Measurements from ENCODE around the gene ADARB2. TPM values are rescaled to one million over a fixed set of nuclear protein-coding genes. Genes with fewer than 3 reads are reported as not detected.

The ADARB2 gene
- total and polyA plus RNA-seq, 2 donors (not counting 1 experiment from before 2014, with no cell fraction given), result not detected

GRCh38 chr10:1732564-1732996 is 4.7 kb downstream of the ADARB2 start:
- no peaks in the 10 kb centered on the region for H4K20me1 ChIP-seq (ENCODE audit: control insufficient read depth, extremely low read depth, insufficient read depth, low read length)
- no peak overlapping the region for H3K27ac ChIP-seq (ENCODE audit: insufficient read depth, low read length)
- no peaks in the 10 kb centered on the region for H3K79me2 ChIP-seq (ENCODE audit: control insufficient read depth, insufficient read depth, low read length)
- H3K36me3 ChIP-seq (ENCODE audit: control insufficient read depth, insufficient read depth, low read length), result no peaks in the 10 kb centered on the region
- H3K4me1 ChIP-seq (ENCODE audit: control insufficient read depth, extremely low read depth, insufficient read depth, low read length), result no peaks in the 10 kb centered on the region
- no peak overlapping the region for H2AFZ ChIP-seq (ENCODE audit: low read length)
- no peaks in the 10 kb centered on the region for H3K9me3 ChIP-seq (ENCODE audit: control insufficient read depth, insufficient read depth, low read depth, low read length)
- H3K9ac ChIP-seq (ENCODE audit: insufficient read depth, low read length), result no peak overlapping the region
- TF ChIP-seq CTCF (conservative IDR thresholded peaks at IDR 0.05 in 1 of 2, IDR thresholded peaks at IDR 0.05 in 1 of 2; ENCODE audit: low read depth in 1 of 2, low read length in 2 of 2), result no peak
- no peak for TF ChIP-seq EZH2 (IDR thresholded peaks at IDR 0.05; ENCODE audit: low read length, missing control alignments)
- H3K27me3 ChIP-seq (ENCODE audit: control insufficient read depth, insufficient read depth, low read length), result no peaks in the 10 kb centered on the region
- DNase-seq (ENCODE audit: low read depth in 2 of 2), result no peak
- H3K4me2 ChIP-seq (ENCODE audit: extremely low read depth, insufficient read depth, low read length), result no peak overlapping the region
- H3K4me3 ChIP-seq (replicated peaks in 1 of 4; ENCODE audit: control extremely low read depth in 1 of 4, insufficient read depth in 1 of 4, low read depth in 3 of 4, low read length in 4 of 4), result no peak overlapping the region

- H3K4me3 ChIP-seq (replicated peaks in 1 of 4; ENCODE audit: control extremely low read depth in 1 of 4, insufficient read depth in 1 of 4, low read depth in 3 of 4, low read length in 4 of 4), result no peak overlapping the region
- no peak overlapping the region for H3K27ac ChIP-seq (ENCODE audit: insufficient read depth, low read length)
- no peak overlapping the region for H3K4me2 ChIP-seq (ENCODE audit: extremely low read depth, insufficient read depth, low read length)
- no peaks in the 10 kb centered on the region for H3K36me3 ChIP-seq (ENCODE audit: control insufficient read depth, insufficient read depth, low read length)
- no peaks in the 10 kb centered on the region for H3K27me3 ChIP-seq (ENCODE audit: control insufficient read depth, insufficient read depth, low read length)
- no peaks in the 10 kb centered on the region for H3K4me1 ChIP-seq (ENCODE audit: control insufficient read depth, extremely low read depth, insufficient read depth, low read length)
- H2AFZ ChIP-seq (ENCODE audit: low read length), result no peak overlapping the region
- no peaks in the 10 kb centered on the region for H3K79me2 ChIP-seq (ENCODE audit: control insufficient read depth, insufficient read depth, low read length)
- TF ChIP-seq CTCF (conservative IDR thresholded peaks at IDR 0.05 in 1 of 2, IDR thresholded peaks at IDR 0.05 in 1 of 2; ENCODE audit: low read depth in 1 of 2, low read length in 2 of 2) (no peak), EZH2 (IDR thresholded peaks at IDR 0.05; ENCODE audit: low read length, missing control alignments) (no peak)
- no peak overlapping the region for H3K9ac ChIP-seq (ENCODE audit: insufficient read depth, low read length)
- no peaks in the 10 kb centered on the region for H4K20me1 ChIP-seq (ENCODE audit: control insufficient read depth, extremely low read depth, insufficient read depth, low read length)
- no peaks in the 10 kb centered on the region for H3K9me3 ChIP-seq (ENCODE audit: control insufficient read depth, insufficient read depth, low read depth, low read length)
- DNase-seq (ENCODE audit: low read depth in 2 of 2), result no peak
Observed at GRCh38 chr10:1731592-1731991, 5.7 kb downstream of the ADARB2 start.

GRCh38 chr10:1729751-1730150 is 7.6 kb downstream of the ADARB2 start:
- Histone ChIP-seq H3K9me3 (ENCODE audit: control insufficient read depth, insufficient read depth, low read depth, low read length) (no peaks in the 10 kb centered on the region), H3K4me1 (ENCODE audit: control insufficient read depth, extremely low read depth, insufficient read depth, low read length) (no peaks in the 10 kb centered on the region), H3K4me2 (ENCODE audit: extremely low read depth, insufficient read depth, low read length) (no peak overlapping the region), H3K9ac (ENCODE audit: insufficient read depth, low read length) (no peak overlapping the region), H3K36me3 (ENCODE audit: control insufficient read depth, insufficient read depth, low read length) (no peaks in the 10 kb centered on the region), H3K79me2 (ENCODE audit: control insufficient read depth, insufficient read depth, low read length) (no peaks in the 10 kb centered on the region), H4K20me1 (ENCODE audit: control insufficient read depth, extremely low read depth, insufficient read depth, low read length) (no peaks in the 10 kb centered on the region), H2AFZ (ENCODE audit: low read length) (no peak overlapping the region), H3K4me3 (replicated peaks in 1 of 4; ENCODE audit: control extremely low read depth in 1 of 4, insufficient read depth in 1 of 4, low read depth in 3 of 4, low read length in 4 of 4) (no peak overlapping the region), H3K27ac (ENCODE audit: insufficient read depth, low read length) (no peak overlapping the region), H3K27me3 (ENCODE audit: control insufficient read depth, insufficient read depth, low read length) (no peaks in the 10 kb centered on the region)
- TF ChIP-seq CTCF (conservative IDR thresholded peaks at IDR 0.05 in 1 of 2, IDR thresholded peaks at IDR 0.05 in 1 of 2; ENCODE audit: low read depth in 1 of 2, low read length in 2 of 2) (no peak), EZH2 (IDR thresholded peaks at IDR 0.05; ENCODE audit: low read length, missing control alignments) (no peak)
- no peak for DNase-seq (ENCODE audit: low read depth in 2 of 2)
